ENCODE results near the gene MAML3.

Gene MAML3

DNA sequence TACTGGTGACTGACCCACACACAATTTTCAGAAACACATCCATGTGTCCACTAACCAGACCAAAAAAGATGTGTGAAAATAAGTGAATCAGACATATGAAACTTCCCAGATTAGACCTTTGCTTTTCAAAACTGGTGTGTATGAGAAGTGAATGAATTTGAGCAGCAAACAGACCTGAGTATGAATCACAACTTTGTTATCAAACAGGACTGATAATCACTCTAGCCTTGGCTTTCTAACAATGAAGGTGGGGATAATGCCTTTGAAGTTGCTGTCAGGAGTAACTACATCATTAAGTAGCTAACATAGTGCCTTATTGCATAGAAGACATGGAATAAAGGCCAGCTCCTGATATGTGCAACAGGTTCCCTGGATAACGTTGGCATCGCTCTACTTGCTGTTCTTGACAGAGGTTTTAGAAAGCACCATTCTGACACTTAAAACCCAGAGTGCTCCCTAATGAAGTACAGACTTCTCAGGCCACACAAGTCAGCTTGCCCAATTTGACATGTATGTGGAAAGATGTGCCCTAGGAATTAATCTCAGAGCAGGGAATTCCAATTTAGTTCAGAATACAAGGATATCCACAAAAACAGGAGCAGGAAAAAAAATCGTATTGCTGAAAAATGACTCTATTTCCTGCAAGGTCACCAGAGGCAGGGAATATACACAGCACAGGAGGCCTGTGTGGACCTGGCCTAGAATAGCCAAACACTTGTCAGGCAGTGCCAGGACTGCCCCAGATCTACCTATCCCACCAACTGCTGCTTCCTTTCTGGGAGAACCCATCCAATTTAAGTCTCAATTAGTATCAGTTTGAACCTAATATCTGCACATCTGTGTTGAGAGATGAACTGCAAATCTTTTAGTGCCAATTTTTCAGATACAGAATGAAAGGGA lies 87.7 kb downstream of the MAML3 start:
- no peak for DNase-seq

DNA sequence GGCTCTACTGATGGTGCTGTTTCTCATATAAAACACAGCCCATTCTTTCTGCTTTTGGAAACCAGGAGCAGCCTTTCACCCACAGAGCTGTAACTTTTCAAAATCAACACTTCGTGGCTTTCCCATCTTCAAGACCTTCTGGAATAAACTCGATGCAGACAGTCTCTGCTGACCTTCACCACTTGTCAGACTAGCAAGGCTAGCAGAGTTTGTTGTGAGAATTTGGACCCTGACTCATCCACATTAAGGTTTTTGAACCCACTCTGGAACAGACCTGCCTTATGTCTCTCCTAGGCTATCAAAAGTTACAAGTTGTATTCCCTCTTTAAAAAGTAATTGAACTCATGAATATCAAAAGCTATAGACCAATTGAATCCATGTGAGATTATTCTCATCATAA lies 88.6 kb downstream of the MAML3 start:
- no peak for DNase-seq

DNA sequence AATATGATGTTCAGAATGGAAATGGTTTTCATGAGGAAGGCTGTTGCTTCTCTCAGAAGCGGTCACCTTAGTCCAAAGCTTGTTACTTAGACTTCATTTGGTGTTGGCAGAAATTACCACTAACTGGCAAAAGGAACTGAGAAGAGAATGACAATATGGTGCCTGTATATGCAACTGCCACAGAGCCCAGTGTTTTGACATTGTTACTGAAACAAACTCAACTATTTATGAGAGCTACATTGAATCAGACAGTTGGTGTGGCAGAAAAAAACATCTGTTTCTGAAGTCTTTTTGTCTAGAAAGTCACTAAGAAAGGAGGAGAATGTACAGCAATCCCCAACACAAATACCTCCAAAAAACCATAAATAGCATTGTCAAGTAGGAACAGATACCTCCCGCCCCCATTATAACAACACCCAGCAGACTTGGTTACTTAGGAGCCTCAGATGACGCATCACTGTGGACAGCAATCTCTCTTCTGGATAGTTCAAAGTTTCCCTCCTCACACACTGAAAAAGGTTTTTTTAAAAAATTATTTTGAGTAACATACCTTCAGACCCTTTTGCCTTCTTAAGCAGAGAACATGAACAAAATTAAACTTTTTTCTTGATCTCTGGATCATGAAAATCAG lies 92.2 kb downstream of the MAML3 start:
- no peak for DNase-seq

DNA sequence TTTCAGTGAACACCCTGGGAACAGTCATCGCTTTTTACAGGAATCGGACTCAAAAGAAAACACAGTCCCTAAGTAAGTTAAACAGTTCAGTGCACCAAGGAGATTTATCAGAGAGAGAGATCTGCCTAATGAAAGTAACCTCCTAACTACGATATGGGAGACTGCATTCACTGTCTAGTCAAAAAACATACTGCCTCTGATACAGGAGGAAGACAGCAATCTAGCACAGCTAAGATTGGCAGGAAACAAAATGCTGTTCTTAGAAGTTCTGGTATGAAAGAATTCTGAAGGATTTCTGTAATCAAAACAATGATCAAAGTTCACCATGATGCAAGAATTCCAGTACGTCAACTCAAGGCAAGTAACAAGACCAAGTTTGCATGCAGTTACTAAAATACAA lies 92.8 kb downstream of the MAML3 start:
- no peak for DNase-seq

DNA sequence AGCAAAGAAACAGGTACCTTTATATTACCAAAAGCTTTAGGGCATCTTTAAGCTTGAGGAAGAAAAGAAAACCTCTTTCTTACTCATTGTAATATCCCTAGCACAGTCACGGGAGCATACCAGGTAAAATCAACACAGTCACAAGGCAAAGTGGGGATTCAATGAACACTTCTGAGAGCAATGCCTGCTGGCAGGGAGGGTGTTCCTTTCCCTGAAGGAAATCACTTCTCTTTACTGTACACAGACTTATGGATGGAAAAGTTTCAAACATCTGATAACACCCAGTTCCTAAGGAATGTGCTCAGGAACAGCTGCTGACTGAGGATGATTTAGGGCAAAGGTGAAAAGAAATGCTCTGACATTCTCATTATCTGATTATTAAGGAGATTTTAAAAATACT lies 94.8 kb downstream of the MAML3 start:
- no peak for DNase-seq

DNA sequence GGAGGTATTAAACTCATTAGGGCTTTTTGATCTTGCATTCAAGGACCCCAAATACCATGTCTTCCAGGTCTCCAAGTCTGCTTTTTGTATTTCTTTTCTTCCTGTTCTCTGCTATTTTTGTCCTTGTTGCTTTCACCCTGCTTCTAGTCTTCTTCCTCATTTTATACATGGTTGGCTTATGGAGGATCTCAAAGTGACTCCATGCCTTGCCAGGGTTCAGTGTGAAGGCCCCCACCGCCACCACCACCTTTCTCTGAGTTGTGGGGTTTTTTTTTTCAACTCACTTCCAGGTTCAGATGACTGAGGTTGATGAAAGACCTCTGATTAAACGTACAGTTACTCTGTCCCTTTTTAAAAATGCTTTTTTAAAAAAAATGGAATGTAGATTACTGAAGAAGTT lies 96.3 kb downstream of the MAML3 start:
- DNase-seq: no peak

DNA sequence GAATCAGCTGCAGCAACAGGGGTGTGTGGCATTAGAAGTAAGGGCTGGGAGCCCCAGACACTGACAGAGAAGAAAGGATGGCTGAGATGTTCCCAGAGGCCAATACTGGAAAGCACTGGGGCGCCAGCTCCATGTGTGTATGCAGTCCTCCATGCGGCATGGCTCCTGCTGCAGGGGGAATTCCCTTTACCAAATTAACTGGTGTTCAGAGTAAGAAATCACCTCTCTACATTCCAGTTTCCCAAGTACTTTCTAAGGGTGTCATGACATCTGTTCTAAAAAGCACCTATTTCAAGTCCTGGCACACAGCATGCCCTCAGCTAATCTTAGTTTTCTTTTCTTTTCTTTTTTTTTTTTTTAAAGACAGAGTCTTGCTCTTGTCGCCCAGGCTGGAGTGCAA lies 98.0 kb downstream of the MAML3 start:
- DNase-seq: no peak

DNA sequence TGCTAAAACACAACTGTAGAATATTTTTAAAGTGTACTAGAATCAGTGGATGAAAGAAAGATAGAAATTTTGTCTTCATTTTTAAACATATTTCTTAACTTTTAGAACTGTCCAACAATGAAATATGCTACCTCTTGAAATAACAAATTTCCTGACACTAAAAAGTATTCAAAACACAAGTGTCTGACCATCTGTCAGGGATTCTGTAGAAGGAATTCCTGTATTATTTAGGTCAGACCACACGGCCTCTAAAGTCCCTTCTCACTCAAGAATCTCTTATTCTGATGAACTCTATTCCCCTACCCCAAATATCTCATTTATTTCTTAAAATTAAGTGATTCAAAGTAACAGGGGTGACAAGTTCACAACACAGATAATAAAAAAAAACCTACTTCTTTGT lies 99.1 kb downstream of the MAML3 start:
- no peak for DNase-seq

DNA sequence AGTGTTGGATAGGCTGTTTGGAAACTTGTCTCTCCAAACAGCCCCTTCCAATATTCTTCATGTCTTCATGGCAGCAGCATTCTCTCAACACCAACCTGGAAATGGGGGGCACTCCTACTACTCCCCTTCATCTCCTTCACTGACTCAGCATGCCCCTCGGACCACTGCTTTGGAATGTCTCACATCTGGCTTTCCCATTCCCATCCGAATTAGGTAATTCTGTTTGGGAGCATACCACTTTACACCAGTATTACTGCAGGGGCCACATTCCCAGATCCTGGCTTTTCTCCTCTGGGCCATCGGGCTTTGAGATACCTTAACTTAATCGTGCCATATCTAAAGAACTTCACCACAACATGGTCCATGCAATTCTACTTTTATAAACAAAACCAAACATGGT lies 100.8 kb downstream of the MAML3 start:
- no peak for DNase-seq

DNA sequence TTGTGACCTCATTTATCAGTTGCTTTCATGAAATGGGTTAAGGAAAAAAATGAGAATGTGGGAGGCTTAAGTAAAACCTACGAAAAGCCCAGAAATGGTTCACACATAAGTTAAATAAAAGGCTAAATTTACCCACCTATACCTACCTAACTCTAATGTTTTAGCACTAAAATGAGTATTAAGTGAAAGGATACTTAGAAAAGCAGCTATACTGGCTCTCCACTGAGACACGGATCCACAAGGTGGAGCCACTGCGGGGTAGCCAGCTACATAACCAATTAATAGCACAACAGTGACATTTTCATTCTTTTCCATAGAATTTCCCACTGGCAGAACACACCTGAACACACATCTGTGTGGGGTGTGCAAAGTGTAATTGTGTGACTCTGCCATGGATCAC lies 101.9 kb downstream of the MAML3 start:
- DNase-seq: peak; percentile 50

DNA sequence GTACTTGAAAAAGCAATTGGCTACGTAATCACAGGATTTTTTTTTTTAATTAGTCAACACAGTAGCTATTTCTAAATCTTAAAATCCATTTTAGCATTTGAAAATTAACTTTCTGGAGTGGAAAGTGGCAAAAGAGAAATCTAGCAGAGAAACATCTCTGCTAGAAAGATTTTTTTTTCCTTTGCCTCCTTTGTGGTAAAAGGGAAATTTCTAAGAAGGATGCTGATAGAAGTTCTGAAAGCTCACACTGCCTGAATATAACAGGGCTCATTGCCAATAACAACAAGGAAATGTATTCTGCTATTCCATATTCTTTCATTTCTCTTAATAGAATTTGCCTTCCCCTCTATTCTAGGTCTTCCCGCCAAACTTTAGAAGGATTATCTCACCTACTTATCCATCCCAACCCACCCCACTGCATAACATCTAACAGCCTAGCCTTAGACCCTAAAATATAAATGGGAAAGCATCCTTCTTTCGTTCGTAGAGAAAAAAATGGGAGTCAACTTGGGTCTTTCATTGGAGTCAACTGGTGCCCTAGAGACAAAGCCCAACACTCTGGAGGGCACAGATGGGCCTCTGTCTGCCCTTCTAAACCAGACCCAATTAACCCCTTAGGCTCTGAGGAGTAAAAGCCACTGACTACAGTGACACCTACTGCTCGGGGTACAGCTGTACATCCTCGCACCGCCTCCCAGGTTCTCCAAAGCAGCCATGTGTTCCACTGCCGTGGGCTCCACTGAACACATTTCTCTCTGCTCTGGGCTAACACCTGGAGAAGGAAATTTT lies 103.9 kb downstream of the MAML3 start:
- DNase-seq: no peak

DNA sequence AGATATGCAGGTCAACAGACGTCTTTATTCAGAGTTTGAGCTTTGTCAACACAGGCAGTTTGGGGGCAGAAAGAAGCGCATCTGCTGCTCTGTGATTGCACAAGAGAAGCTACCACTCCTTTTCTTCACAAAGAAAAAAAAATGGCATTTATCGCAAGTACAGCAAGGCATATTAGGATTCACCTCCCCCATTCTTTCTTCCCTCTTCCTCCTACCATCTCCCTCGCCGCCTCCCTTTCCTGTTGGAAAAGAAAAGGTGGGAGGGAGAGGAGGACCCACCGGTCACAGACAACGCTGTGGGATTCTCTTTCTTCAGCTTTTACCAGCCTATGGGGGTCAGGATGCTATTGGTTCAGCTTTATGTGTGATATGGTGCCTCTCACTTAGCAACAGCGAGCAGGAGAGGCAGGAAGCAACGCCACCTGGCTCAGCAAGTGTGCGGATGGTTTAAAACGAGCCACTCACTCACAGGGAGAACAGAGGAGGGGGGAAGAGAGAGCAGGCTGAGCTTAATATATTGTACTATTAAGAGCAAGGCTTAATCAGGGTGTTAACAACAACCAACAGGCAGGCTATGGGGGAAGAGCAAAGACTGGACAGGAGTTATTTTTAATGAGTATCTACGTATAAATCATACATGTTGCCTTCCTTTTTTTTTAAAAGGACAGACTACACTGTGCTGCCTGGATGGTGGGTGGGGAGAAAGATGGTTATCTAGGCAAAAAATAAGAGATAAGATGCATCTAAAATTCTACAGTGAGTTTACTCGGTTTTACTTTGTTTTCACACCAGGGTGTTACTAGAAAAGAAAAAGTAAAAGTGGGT lies 104.7 kb downstream of the MAML3 start:
- DNase-seq: peak; percentile 29 to 40

DNA sequence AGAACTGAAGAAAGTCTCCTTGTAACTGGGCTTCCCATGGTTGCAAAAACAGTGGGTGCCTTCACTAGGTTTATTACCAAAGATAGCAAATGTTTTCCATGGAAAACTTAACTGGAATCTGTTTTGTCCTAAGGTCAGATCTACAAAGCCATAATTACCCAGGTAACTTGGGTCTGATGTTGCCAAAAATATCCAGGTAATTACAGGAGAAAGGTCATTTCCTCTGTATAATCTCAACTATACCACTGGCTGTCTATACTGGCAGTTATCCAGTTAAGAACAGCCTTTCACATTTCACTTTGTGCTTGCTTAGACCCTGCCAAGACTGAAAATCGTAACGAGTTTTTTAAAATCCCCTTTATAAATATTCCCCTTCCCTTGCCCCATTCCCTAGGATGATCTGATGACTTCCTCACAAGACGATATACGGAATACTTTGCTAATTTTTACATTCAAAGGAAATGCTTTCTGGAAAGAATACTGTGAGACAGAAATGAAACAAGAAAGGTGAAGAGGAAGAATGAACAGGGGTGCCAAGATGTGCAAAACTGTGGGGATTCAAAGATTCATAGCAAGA lies 105.5 kb downstream of the MAML3 start:
- no peak for DNase-seq

DNA sequence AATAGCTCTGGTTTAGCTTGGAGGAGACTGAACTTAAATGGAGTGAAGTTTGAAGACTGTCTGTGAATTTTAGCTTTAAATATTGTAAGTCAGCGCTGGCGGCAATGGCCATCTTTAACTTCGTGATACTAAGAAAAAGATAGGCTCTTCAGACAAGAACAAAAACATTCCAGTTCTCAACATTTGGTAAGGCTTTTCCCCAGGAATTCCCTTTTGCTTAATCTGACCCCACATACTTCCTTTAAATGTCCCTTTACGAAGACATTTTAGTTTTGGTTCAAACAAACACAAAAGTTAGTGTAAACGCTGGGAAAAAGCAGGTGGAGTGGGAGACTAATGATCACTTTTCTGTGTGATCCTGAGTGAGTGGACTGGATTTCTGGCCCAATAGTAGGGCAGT lies 106.2 kb downstream of the MAML3 start:
- no peak for DNase-seq

DNA sequence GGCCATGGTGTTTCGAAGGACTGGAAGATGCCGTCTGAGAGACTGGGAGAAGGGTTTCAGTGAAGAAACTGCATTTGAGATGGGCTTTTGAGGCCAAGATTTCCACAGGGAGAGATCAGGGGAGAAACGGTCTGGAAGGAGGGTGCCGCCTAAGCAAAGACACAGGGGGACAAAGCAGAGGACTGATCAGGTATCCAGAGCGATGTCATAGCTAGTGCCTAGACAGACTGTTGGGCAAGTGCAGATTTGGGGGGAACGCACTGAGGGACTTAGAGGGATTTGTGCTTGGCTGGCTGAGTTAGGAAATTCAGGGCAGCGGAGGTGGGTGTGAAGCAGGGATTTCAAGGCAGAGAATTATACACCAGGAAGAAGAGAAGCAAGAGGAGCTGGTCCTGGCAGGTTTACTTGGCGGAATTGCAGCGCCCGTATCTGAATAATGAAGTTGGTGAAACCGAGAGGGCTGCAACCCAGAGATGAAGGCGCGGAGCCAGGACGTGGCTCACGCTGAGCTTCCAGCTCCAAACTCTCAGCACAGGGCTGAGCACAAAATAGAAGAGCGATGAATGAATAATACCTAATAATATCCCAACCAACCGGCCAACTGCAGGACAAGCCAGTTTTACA lies 106.9 kb downstream of the MAML3 start:
- no peak for DNase-seq

DNA sequence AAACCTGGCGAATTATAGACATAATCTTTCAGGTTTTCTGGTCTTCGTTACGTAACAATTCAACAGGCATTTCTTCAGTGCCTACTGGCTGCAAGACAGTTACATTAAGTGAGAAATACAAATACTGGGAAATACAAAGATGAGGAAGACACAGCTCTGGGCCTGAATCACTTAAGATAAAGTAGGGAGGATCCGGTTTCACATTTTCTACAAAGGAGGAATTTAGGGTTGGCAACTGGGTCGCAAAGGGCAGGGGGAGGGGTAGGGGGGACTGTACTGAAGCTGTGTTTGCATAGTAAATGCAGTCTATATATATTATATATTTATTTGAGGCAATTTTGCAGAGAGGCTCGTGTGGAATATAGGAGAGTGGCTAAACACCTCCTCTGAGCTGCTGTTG lies 107.4 kb downstream of the MAML3 start:
- DNase-seq: no peak

DNA sequence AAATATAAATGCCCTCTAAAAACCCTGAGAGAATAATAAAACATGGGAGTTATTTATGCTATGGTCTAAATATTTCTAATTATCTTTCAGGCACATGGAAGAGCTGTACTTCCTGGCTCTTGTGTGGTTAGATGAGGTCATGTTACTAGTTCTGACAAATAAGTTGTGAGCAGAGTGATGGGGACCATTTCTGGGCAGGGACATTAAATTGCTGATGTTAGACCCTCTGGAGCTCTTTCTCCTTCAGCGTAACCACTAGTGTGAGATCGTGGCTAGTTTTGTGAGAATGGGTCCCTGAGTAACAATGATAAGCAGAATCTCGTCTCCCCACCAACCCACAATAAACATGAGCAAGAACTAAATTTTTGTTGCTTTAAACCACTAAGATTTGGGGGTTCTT lies 108.0 kb downstream of the MAML3 start:
- no peak for DNase-seq

DNA sequence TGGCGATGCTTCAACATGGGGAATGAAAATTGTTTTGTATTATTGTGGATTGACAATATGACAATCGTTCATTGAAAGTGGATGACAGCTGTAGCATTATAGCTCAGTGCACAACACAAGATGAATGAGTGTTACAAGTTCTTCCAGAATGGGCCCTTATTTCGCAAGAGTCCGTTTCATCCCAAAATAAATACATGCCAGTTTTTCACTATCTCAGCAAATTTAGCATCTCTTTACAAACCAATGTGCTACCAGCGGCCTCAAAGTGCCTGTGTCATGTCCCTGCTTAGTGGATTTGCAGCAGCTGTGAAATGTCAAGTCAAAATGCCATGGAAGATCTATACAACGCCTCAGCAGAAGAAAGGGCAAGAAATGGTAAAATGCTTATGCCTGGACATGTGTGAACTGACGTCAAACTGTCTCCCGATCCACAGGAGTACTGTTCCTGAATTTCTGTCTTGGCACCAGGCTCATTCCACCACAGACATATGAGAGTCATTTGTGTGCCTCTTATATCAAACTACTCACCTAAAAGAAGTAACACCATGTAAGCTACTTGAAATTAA lies 109.6 kb downstream of the MAML3 start:
- DNase-seq: no peak

DNA sequence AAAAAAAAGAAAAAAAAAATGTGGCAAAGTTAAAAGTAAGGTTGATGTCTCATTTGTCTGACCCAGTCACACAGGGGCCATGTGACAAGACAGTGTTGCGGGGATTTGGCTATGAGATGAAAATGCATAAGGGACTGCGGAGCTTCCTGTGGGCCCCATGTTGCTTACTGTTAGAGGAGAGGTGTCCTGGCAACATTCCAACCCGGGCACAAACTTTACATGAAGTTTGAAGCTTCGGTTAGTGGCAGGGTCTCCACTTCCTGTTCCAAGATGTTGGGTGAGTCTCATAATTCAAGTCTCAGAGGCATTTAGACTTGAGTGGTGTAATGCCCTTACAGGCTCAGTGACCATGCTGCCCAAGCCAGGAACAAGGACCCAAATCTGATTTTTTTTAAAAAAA lies 111.3 kb downstream of the MAML3 start:
- DNase-seq: no peak

DNA sequence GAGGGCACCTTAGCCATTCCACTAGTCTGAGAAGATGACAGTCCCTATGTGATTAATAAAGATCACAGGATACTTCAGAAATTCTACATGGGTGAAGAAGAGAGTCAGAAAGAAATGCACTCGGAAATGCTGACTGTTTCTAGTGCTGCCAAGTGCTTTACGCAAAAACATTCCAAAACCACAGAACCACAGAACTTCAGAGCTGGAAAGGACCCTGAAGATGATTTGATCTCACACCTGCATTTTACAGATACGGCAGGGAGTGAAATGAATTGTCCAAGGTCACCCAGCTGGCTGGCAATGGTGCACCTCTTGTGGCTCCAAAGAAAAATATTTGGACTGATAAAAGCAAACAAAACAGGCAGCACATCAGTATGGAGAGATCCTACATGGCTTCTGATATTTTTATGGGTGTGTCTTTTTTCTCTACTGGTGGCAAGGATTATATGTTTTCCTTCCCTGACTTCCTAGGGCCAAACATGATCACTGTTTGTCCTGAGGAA lies 115.9 kb downstream of the MAML3 start:
- no peak for DNase-seq

DNA sequence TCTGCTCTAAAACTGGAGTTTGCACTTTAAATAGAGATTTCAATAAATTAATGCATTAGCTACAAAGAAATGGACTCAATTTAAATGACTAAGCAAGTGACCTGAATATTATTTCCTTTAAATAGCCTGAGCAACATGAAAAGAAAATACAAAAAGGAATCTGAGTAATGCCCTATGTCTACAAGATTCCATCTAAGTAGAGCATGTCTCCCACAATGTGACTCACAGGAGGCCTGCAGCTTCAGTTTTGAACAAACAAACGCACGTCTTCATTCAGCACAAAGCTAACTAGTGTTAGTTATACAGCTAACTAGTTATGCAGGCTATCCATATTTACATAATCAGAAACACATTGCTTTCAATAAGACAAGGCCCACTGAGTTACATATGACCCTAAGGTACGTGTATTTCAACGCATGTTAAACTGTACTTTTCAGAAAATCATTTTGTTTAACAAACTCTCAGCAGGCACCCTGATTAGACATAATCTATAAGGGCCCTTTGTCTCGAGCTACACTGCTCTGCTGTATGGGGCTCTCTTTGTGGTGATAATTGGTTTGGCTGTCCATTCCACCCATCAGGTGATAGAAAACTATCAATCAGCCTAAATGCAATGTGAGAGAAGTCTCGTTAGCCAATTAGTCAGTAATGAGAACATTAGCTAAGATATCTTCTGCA lies 116.5 kb downstream of the MAML3 start:
- no peak for DNase-seq
